Measurements from ENCODE around the gene FAM107B. TPM values are rescaled to one million over a fixed set of nuclear protein-coding genes. Genes with fewer than 3 reads are reported as not detected.
"Not testable (repeated sequence)": the region's sequence is repeated elsewhere in the genome, so short reads cannot be mapped to it uniquely, and the experiment has no call there.

Gene FAM107B
- total and polyA plus RNA-seq, 2 experiments from 2014 or later: 11.0 to 17.6 TPM

DNA sequence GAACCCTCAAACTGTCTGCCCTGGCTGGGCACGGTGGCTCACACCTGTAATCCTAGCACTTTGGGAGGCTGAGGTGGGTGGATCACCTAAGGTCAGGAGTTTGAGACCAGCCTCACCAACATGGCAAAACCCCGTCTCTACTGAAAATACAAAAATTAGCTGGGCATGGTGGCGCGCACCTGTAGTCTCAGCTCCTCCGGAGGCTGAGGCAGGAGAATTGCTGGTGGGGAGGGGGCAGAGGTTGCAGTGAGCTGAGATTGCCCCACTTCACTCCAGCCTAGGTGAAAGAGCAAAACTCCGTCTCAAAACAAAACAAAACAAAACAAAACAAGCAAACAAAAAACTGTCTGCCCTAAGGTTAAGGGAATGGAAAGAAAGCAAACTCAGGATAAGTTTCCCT, 115.6 kb downstream of the FAM107B start:
- H3K4me1 ChIP-seq (ENCODE audit: insufficient read depth); H3K36me3 Mint-ChIP-seq (ENCODE audit: low read depth); H3K4me2 ChIP-seq; H3K27me3 Mint-ChIP-seq (ENCODE audit: insufficient read depth, low read depth, poor library complexity); H3K9me2 ChIP-seq (ENCODE audit: insufficient read depth); H3K9me3 Mint-ChIP-seq; DNase-seq (ENCODE audit: low spot score); H3K27me3 ChIP-seq (ENCODE audit: insufficient read depth); H3K79me2 ChIP-seq (replicated peaks; ENCODE audit: insufficient read depth); H4K20me1 ChIP-seq (replicated peaks; ENCODE audit: insufficient read depth); ATAC-seq; H3K4me3 Mint-ChIP-seq; H2AFZ ChIP-seq; H3K27ac Mint-ChIP-seq; H3K4me3 ChIP-seq; H3K36me3 ChIP-seq (ENCODE audit: insufficient read depth); H3K27ac ChIP-seq (ENCODE audit: low read depth); H3F3A ChIP-seq (replicated peaks; ENCODE audit: low read depth): not testable (repeated sequence)
- peaks cover 21% of the 10 kb centered on the region for H3K4me1 Mint-ChIP-seq

- no peaks in the 10 kb centered on the region for H4K20me1 ChIP-seq (replicated peaks; ENCODE audit: insufficient read depth)
- no peaks in the 10 kb centered on the region for H3K27me3 ChIP-seq (ENCODE audit: insufficient read depth)
- H2AFZ ChIP-seq: no peak overlapping the region
- DNase-seq (ENCODE audit: low spot score) (no peak), ATAC-seq (no peak)
- peaks cover 7% of the 10 kb centered on the region; the same call in 1 of the 2 replicates for H3K4me1 ChIP-seq (ENCODE audit: insufficient read depth)
- Mint-ChIP-seq H3K36me3 (ENCODE audit: low read depth) (no peaks in the 10 kb centered on the region), H3K27ac (no peak overlapping the region), H3K4me3 (no peak overlapping the region), H3K27me3 (ENCODE audit: insufficient read depth, low read depth, poor library complexity) (no peaks in the 10 kb centered on the region), H3K4me1 (peaks cover 26% of the 10 kb centered on the region), H3K9me3 (no peaks in the 10 kb centered on the region)
- H3K79me2 ChIP-seq (replicated peaks; ENCODE audit: insufficient read depth): no peaks in the 10 kb centered on the region
- no peak overlapping the region for H3K4me2 ChIP-seq
- H3K9me2 ChIP-seq (ENCODE audit: insufficient read depth): no peaks in the 10 kb centered on the region; the same call in none of the 2 replicates
- H3F3A ChIP-seq (replicated peaks; ENCODE audit: low read depth): no peaks in the 10 kb centered on the region
- H3K4me3 ChIP-seq: no peak overlapping the region
- H3K36me3 ChIP-seq (ENCODE audit: insufficient read depth): no peaks in the 10 kb centered on the region
- no peak overlapping the region for H3K27ac ChIP-seq (ENCODE audit: low read depth)
- no peak for TF ChIP-seq REST (IDR thresholded peaks at IDR 0.05; ENCODE audit: unreplicated experiment)
- TF ChIP-seq NANOG (IDR thresholded peaks at IDR 0.05; ENCODE audit: borderline replicate concordance): no peak
- TF ChIP-seq, protein P1, sequence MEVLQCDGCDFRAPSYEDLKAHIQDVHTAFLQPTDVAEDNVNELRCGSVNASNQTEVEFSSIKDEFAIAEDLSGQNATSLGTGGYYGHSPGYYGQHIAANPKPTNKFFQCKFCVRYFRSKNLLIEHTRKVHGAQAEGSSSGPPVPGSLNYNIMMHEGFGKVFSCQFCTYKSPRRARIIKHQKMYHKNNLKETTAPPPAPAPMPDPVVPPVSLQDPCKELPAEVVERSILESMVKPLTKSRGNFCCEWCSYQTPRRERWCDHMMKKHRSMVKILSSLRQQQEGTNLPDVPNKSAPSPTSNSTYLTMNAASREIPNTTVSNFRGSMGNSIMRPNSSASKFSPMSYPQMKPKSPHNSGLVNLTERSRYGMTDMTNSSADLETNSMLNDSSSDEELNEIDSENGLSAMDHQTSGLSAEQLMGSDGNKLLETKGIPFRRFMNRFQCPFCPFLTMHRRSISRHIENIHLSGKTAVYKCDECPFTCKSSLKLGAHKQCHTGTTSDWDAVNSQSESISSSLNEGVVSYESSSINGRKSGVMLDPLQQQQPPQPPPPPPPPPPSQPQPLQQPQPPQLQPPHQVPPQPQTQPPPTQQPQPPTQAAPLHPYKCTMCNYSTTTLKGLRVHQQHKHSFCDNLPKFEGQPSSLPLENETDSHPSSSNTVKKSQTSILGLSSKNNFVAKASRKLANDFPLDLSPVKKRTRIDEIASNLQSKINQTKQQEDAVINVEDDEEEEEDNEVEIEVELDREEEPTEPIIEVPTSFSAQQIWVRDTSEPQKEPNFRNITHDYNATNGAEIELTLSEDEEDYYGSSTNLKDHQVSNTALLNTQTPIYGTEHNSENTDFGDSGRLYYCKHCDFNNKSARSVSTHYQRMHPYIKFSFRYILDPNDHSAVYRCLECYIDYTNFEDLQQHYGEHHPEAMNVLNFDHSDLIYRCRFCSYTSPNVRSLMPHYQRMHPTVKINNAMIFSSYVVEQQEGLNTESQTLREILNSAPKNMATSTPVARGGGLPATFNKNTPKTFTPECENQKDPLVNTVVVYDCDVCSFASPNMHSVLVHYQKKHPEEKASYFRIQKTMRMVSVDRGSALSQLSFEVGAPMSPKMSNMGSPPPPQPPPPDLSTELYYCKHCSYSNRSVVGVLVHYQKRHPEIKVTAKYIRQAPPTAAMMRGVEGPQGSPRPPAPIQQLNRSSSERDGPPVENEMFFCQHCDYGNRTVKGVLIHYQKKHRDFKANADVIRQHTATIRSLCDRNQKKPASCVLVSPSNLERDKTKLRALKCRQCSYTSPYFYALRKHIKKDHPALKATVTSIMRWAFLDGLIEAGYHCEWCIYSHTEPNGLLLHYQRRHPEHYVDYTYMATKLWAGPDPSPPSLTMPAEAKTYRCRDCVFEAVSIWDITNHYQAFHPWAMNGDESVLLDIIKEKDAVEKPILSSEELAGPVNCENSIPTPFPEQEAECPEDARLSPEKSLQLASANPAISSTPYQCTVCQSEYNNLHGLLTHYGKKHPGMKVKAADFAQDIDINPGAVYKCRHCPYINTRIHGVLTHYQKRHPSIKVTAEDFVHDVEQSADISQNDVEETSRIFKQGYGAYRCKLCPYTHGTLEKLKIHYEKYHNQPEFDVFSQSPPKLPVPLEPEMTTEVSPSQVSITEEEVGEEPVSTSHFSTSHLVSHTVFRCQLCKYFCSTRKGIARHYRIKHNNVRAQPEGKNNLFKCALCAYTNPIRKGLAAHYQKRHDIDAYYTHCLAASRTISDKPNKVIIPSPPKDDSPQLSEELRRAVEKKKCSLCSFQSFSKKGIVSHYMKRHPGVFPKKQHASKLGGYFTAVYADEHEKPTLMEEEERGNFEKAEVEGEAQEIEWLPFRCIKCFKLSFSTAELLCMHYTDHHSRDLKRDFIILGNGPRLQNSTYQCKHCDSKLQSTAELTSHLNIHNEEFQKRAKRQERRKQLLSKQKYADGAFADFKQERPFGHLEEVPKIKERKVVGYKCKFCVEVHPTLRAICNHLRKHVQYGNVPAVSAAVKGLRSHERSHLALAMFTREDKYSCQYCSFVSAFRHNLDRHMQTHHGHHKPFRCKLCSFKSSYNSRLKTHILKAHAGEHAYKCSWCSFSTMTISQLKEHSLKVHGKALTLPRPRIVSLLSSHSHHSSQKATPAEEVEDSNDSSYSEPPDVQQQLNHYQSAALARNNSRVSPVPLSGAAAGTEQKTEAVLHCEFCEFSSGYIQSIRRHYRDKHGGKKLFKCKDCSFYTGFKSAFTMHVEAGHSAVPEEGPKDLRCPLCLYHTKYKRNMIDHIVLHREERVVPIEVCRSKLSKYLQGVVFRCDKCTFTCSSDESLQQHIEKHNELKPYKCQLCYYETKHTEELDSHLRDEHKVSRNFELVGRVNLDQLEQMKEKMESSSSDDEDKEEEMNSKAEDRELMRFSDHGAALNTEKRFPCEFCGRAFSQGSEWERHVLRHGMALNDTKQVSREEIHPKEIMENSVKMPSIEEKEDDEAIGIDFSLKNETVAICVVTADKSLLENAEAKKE (CRISPR knock-in tag; IDR thresholded peaks at IDR 0.05): no peak
- TF ChIP-seq ZNF331 (CRISPR knock-in tag; IDR thresholded peaks at IDR 0.05; ENCODE audit: low read depth): no peak
- TF ChIP-seq, protein P2, sequence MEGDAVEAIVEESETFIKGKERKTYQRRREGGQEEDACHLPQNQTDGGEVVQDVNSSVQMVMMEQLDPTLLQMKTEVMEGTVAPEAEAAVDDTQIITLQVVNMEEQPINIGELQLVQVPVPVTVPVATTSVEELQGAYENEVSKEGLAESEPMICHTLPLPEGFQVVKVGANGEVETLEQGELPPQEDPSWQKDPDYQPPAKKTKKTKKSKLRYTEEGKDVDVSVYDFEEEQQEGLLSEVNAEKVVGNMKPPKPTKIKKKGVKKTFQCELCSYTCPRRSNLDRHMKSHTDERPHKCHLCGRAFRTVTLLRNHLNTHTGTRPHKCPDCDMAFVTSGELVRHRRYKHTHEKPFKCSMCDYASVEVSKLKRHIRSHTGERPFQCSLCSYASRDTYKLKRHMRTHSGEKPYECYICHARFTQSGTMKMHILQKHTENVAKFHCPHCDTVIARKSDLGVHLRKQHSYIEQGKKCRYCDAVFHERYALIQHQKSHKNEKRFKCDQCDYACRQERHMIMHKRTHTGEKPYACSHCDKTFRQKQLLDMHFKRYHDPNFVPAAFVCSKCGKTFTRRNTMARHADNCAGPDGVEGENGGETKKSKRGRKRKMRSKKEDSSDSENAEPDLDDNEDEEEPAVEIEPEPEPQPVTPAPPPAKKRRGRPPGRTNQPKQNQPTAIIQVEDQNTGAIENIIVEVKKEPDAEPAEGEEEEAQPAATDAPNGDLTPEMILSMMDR (conservative IDR thresholded peaks at IDR 0.05; ENCODE audit: low read depth in 2 of 2): no peak
- TF ChIP-seq EZH2 (IDR thresholded peaks at IDR 0.05; ENCODE audit: low read depth, unreplicated experiment): no peak
- no peak for TF ChIP-seq JUNB (IDR thresholded peaks at IDR 0.05; ENCODE audit: unreplicated experiment)
- no peak for TF ChIP-seq EZH2phosphoT487 (IDR thresholded peaks at IDR 0.05; ENCODE audit: unreplicated experiment)
- no peak for TF ChIP-seq STAT1 (IDR thresholded peaks at IDR 0.05; ENCODE audit: unreplicated experiment)
Measured at GRCh38 chr10:14658331-14659127, 116.2 kb downstream of the FAM107B start.

Measured in GM23338 (cell line).